NCI-H1694 treated with DMSO at 0.1 percent for 48 hours (cell line): Measurements from ENCODE around the gene KPTN.

ENCODE experiments used
- DNase-seq: peaks from one replicate; lab custom pipeline; 2025; lab: John Stamatoyannopoulos, UW

Gene KPTN

GRCh38 chr19:47483800-47484690 is at the start of gene KPTN:
KPTN (minus strand) TSS chr19:47484219; CDS start chr19:47484160, 59 bp downstream.
- peak; percentile 91 for DNase-seq

- no peak for DNase-seq
Observed at GRCh38 chr19:47531640-47532387, 47.8 kb upstream of the KPTN start.

- no peak for DNase-seq
Observed at GRCh38 chr19:47529018-47529742, 45.2 kb upstream of the KPTN start.

- DNase-seq: no peak
Observed at GRCh38 chr19:47526798-47527197, 42.8 kb upstream of the KPTN start.

- peak; percentile 32 for DNase-seq
Observed at GRCh38 chr19:47523473-47523872, 39.5 kb upstream of the KPTN start.

GRCh38 chr19:47521473-47522180 is 37.6 kb upstream of the KPTN start:
- DNase-seq: no peak

GRCh38 chr19:47520839-47521238 is 36.8 kb upstream of the KPTN start:
- no peak for DNase-seq

GRCh38 chr19:47520343-47520806 is 36.4 kb upstream of the KPTN start:
- DNase-seq: no peak

- no peak for DNase-seq
Observed at GRCh38 chr19:47518854-47519253, 34.8 kb upstream of the KPTN start.

- no peak for DNase-seq
Observed at GRCh38 chr19:47518139-47518538, 34.1 kb upstream of the KPTN start.

- DNase-seq: peak; percentile 99
Observed at GRCh38 chr19:47514869-47515588, 31.0 kb upstream of the KPTN start, which contains the start of gene NAPA. NAPA (minus strand) TSS chr19:47515063; CDS start chr19:47514940, 123 bp downstream.

GRCh38 chr19:47514151-47514868 is 30.3 kb upstream of the KPTN start:
- no peak for DNase-seq

GRCh38 chr19:47512948-47513319 is 28.9 kb upstream of the KPTN start:
- DNase-seq: no peak

GRCh38 chr19:47512183-47512947 is 28.3 kb upstream of the KPTN start:
- no peak for DNase-seq

- peak; percentile 90 for DNase-seq
Observed at GRCh38 chr19:47511681-47512080, 27.7 kb upstream of the KPTN start.

GRCh38 chr19:47511128-47511517 is 27.1 kb upstream of the KPTN start:
- peak; percentile 56 for DNase-seq

- DNase-seq: peak; percentile 80
Observed at GRCh38 chr19:47510516-47511127, 26.6 kb upstream of the KPTN start.

- no peak for DNase-seq
Observed at GRCh38 chr19:47509973-47510372, 26.0 kb upstream of the KPTN start.
